ENCODE measurements around the gene CAPN14.

The CAPN14 gene

DNA sequence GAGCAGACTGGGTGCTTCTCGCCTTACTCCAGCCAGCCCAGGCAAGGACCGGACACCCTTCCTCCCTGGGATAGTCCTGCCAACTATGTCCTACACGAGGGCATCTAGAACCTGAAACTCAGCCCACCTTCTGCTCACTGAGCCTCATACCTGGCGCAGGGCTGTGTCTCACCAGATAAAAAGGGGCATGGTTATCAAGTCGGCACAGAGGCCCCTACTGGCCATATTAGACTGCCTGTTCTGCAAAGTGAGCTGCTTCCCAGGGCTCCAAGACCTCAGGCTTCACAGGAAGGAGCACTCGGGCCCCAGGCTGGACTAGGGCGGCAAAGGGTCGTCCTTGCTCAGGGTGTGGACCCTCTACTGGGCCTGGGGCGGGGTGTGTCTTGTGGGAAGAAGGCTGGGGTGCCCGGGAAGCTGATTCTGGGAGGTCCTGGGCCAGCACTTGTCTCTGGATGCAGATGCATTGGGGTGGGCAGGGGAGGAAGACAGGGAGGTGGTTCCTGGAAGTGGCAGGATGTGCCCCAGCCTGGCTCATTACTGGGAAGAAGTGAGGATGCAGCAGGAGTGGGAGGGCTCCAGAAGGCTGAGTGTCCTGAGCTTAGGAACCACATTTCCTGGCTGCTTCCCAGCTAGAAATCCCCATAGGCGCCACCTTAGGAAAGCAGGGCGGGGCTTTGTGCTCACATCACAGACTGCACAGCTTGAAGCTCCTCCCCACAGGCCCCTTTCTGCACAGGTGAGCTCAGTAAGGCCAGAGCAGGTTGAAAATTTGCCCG is 36.2 kb upstream of the CAPN14 start:
- Histone ChIP-seq H3K27ac (replicated peaks) (no peak overlapping the region), H3K4me3 (replicated peaks; ENCODE audit: insufficient read depth, low read length) (no peak overlapping the region), H3K27me3 (ENCODE audit: insufficient read depth, poor library complexity, severe bottlenecking) (no peaks in the 10 kb centered on the region)
- TF ChIP-seq, protein P1, sequence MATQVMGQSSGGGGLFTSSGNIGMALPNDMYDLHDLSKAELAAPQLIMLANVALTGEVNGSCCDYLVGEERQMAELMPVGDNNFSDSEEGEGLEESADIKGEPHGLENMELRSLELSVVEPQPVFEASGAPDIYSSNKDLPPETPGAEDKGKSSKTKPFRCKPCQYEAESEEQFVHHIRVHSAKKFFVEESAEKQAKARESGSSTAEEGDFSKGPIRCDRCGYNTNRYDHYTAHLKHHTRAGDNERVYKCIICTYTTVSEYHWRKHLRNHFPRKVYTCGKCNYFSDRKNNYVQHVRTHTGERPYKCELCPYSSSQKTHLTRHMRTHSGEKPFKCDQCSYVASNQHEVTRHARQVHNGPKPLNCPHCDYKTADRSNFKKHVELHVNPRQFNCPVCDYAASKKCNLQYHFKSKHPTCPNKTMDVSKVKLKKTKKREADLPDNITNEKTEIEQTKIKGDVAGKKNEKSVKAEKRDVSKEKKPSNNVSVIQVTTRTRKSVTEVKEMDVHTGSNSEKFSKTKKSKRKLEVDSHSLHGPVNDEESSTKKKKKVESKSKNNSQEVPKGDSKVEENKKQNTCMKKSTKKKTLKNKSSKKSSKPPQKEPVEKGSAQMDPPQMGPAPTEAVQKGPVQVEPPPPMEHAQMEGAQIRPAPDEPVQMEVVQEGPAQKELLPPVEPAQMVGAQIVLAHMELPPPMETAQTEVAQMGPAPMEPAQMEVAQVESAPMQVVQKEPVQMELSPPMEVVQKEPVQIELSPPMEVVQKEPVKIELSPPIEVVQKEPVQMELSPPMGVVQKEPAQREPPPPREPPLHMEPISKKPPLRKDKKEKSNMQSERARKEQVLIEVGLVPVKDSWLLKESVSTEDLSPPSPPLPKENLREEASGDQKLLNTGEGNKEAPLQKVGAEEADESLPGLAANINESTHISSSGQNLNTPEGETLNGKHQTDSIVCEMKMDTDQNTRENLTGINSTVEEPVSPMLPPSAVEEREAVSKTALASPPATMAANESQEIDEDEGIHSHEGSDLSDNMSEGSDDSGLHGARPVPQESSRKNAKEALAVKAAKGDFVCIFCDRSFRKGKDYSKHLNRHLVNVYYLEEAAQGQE (IDR thresholded peaks at IDR 0.05; ENCODE audit: insufficient replicate concordance, low read depth) = no peak
- no peak for TF ChIP-seq GABPA (IDR thresholded peaks at IDR 0.05; ENCODE audit: low read depth)
- no peak for TF ChIP-seq SPI1 (IDR thresholded peaks at IDR 0.05; ENCODE audit: borderline replicate concordance, low read depth)
- no peak for TF ChIP-seq POLR2AphosphoS5 (IDR thresholded peaks at IDR 0.05; ENCODE audit: low read depth)
- TF ChIP-seq, protein P2, sequence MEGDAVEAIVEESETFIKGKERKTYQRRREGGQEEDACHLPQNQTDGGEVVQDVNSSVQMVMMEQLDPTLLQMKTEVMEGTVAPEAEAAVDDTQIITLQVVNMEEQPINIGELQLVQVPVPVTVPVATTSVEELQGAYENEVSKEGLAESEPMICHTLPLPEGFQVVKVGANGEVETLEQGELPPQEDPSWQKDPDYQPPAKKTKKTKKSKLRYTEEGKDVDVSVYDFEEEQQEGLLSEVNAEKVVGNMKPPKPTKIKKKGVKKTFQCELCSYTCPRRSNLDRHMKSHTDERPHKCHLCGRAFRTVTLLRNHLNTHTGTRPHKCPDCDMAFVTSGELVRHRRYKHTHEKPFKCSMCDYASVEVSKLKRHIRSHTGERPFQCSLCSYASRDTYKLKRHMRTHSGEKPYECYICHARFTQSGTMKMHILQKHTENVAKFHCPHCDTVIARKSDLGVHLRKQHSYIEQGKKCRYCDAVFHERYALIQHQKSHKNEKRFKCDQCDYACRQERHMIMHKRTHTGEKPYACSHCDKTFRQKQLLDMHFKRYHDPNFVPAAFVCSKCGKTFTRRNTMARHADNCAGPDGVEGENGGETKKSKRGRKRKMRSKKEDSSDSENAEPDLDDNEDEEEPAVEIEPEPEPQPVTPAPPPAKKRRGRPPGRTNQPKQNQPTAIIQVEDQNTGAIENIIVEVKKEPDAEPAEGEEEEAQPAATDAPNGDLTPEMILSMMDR (IDR thresholded peaks at IDR 0.05; ENCODE audit: insufficient read depth, low read length) = no peak
- no peak for DNase-seq (ENCODE audit: low read depth in 1 of 2, low spot score in 1 of 2)

DNA sequence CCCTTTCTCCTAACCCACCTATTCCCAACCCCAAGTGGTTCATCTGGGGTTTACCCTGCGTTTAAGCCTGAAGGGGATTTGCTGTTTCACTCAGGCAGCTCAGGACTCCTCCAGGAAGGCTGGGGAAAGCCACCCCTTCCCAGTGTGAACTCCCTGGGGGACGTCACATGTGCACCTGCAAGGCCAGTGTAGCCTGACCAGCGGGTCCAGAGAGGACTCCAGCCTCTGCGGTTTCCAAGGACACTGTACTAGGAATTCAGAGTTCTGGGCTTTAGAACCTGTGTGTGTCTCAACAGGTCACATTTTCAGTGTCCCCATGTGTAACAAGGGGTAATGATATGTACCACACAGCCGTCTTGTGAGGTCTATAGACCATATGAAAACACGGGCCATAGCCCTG is 34.5 kb upstream of the CAPN14 start:
- Histone ChIP-seq H3K4me3 (replicated peaks; ENCODE audit: insufficient read depth, low read length) (no peak overlapping the region), H3K27ac (replicated peaks) (no peak overlapping the region), H3K27me3 (ENCODE audit: insufficient read depth, poor library complexity, severe bottlenecking) (no peaks in the 10 kb centered on the region)
- TF ChIP-seq, protein P1 (IDR thresholded peaks at IDR 0.05; ENCODE audit: insufficient replicate concordance, low read depth) = no peak
- TF ChIP-seq, protein P2 (IDR thresholded peaks at IDR 0.05; ENCODE audit: insufficient read depth, low read length) = no peak
- TF ChIP-seq SPI1 (IDR thresholded peaks at IDR 0.05; ENCODE audit: borderline replicate concordance, low read depth) (no peak), GABPA (IDR thresholded peaks at IDR 0.05; ENCODE audit: low read depth) (no peak), POLR2AphosphoS5 (IDR thresholded peaks at IDR 0.05; ENCODE audit: low read depth) (no peak)
- no peak for DNase-seq (ENCODE audit: low read depth in 1 of 2, low spot score in 1 of 2)

DNA sequence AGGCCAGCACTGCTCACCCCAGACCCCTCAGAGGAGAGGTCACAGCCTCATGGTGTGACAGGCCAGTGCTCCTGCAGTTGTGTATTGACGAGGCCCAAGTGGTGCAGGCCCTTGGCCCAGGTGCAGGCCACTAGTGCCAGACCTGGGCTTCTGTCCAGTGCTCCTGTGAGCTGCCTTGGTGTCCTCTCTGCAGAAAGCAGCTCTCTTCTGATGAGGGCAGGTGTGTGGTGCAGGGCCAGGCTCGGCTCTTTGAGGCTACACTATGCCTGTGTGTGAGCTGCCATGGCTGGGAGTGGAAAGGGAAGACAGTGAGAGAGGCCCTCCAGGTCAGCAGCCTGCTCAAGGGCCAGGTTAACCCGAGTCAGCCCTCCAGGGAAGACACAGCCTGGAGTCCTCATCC is 33.7 kb upstream of the CAPN14 start:
- Histone ChIP-seq H3K4me3 (replicated peaks; ENCODE audit: insufficient read depth, low read length) (no peak overlapping the region), H3K27ac (replicated peaks) (no peak overlapping the region), H3K27me3 (ENCODE audit: insufficient read depth, poor library complexity, severe bottlenecking) (no peaks in the 10 kb centered on the region)
- DNase-seq (ENCODE audit: low read depth in 1 of 2, low spot score in 1 of 2) = no peak
- TF ChIP-seq GABPA (IDR thresholded peaks at IDR 0.05; ENCODE audit: low read depth) (no peak), POLR2AphosphoS5 (IDR thresholded peaks at IDR 0.05; ENCODE audit: low read depth) (no peak), SPI1 (IDR thresholded peaks at IDR 0.05; ENCODE audit: borderline replicate concordance, low read depth) (no peak)
- TF ChIP-seq, protein P1 (IDR thresholded peaks at IDR 0.05; ENCODE audit: insufficient replicate concordance, low read depth) = no peak
- TF ChIP-seq, protein P2 (IDR thresholded peaks at IDR 0.05; ENCODE audit: insufficient read depth, low read length) = no peak
